Stimulated activated CD8-positive, alpha-beta memory T cell treated with anti-CD3 and anti-CD28 coated beads, Interleukin-2, amount 100 ng/mL, for 48 hours (primary cell): ENCODE data around the gene FGR.

Experiments used
- DNase-seq, 2 donors: peaks; one replicate each; pipeline ENCODE4 v3.0.0-alpha.2; 2020; ENCODE audit warnings: low read depth in 2 of 2

The FGR gene

GRCh38 chr1:27588256-27589232 is 46.4 kb downstream of the FGR start:
- DNase-seq: no peak

GRCh38 chr1:27585684-27586083 is 49.3 kb downstream of the FGR start:
- no peak for DNase-seq

GRCh38 chr1:27584453-27584852 is 50.5 kb downstream of the FGR start:
- no peak for DNase-seq

- no peak for DNase-seq
Measured at GRCh38 chr1:27583479-27583878, 51.5 kb downstream of the FGR start.

GRCh38 chr1:27581823-27582243 is 53.2 kb downstream of the FGR start:
- no peak for DNase-seq

- DNase-seq: no peak
Measured at GRCh38 chr1:27577504-27578188, 57.3 kb downstream of the FGR start.

GRCh38 chr1:27576806-27577227 is 58.2 kb downstream of the FGR start:
- DNase-seq: no peak

- DNase-seq: no peak
Measured at GRCh38 chr1:27575840-27576331, 59.1 kb downstream of the FGR start.

GRCh38 chr1:27574871-27575831 is 59.8 kb downstream of the FGR start:
- no peak for DNase-seq

GRCh38 chr1:27574001-27574781 is 60.8 kb downstream of the FGR start:
- DNase-seq: no peak

- no peak for DNase-seq
Measured at GRCh38 chr1:27572679-27573426, 62.1 kb downstream of the FGR start.

- DNase-seq: no peak
Measured at GRCh38 chr1:27572019-27572678, 62.8 kb downstream of the FGR start.

- DNase-seq: no peak
Measured at GRCh38 chr1:27571439-27572018, 63.5 kb downstream of the FGR start.

- DNase-seq: no peak
Measured at GRCh38 chr1:27570784-27571183, 64.2 kb downstream of the FGR start.

GRCh38 chr1:27570356-27570755 is 64.6 kb downstream of the FGR start:
- no peak for DNase-seq

GRCh38 chr1:27569506-27570291 is 65.3 kb downstream of the FGR start:
- no peak for DNase-seq

GRCh38 chr1:27569088-27569460 is 65.9 kb downstream of the FGR start:
- no peak for DNase-seq
